Rectal smooth muscle tissue (tissue), 1 donor: Measurements from ENCODE around the gene MPP1.
A peak's percentile ranks its signal among the peaks of the same experiment; 100 is the strongest.

Experiments used
- H3K27ac ChIP-seq: one replicate; pipeline ENCODE4 v1.7.0; 2013; ENCODE audit warnings: low read depth, low read length, inconsistent platforms
- H3K27me3 ChIP-seq: one replicate; pipeline ENCODE4 v1.7.0; 2013; ENCODE audit warnings: low read length; ENCODE audit not compliant: control insufficient read depth, insufficient read depth
- H3K36me3 ChIP-seq: one replicate; pipeline ENCODE4 v1.7.0; 2013; ENCODE audit warnings: low read length; ENCODE audit not compliant: control insufficient read depth, insufficient read depth
- H3K4me1 ChIP-seq: one replicate; pipeline ENCODE4 v1.7.0; 2013; ENCODE audit warnings: low read length; ENCODE audit not compliant: control insufficient read depth, insufficient read depth
- H3K4me3 ChIP-seq: one replicate; pipeline ENCODE4 v1.7.0; 2013; ENCODE audit warnings: low read length
- H3K9ac ChIP-seq: one replicate; pipeline ENCODE4 v1.7.0; 2013; ENCODE audit warnings: low read length

The MPP1 gene

DNA sequence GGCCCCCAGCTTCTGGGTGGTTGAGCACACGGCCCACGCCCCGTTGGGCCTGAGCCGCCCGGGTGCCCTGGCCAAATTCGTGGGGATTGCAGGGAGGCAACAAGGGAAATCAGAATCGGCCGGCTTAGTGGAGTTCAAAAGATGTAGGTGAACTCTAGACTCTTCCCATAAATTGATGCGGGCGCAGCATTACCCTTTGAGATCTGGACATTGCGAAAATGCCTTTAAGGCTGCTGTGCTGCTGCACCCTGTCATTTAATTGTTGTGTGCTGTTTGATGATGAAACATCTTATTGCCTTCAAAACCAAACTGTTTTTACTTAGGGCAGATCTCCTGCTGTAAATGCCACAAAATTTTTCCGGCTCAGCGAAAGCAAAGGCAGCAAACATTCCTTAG lies 409 bp upstream of the MPP1 start:
- Histone ChIP-seq H3K4me3 (peak overlapping the region; percentile 60), H3K27ac (peak overlapping the region; percentile 46), H3K36me3 (no peaks in the 10 kb centered on the region), H3K9ac (no peak overlapping the region), H3K4me1 (no peaks in the 10 kb centered on the region), H3K27me3 (no peaks in the 10 kb centered on the region)

- no peak overlapping the region for H3K9ac ChIP-seq
- no peaks in the 10 kb centered on the region for H3K4me1 ChIP-seq
- peak overlapping the region; percentile 79 for H3K4me3 ChIP-seq
- H3K27ac ChIP-seq, result peak overlapping the region; percentile 61
- H3K27me3 ChIP-seq, result no peaks in the 10 kb centered on the region
- no peaks in the 10 kb centered on the region for H3K36me3 ChIP-seq
Observed at GRCh38 chrX:154804261-154804956, 876 bp downstream of the MPP1 start.

GRCh38 chrX:154802947-154803346 lies 2.3 kb downstream of the MPP1 start:
- Histone ChIP-seq H3K27me3 (no peaks in the 10 kb centered on the region), H3K4me1 (no peaks in the 10 kb centered on the region), H3K4me3 (no peak overlapping the region), H3K36me3 (no peaks in the 10 kb centered on the region), H3K9ac (no peak overlapping the region), H3K27ac (no peak overlapping the region)

DNA sequence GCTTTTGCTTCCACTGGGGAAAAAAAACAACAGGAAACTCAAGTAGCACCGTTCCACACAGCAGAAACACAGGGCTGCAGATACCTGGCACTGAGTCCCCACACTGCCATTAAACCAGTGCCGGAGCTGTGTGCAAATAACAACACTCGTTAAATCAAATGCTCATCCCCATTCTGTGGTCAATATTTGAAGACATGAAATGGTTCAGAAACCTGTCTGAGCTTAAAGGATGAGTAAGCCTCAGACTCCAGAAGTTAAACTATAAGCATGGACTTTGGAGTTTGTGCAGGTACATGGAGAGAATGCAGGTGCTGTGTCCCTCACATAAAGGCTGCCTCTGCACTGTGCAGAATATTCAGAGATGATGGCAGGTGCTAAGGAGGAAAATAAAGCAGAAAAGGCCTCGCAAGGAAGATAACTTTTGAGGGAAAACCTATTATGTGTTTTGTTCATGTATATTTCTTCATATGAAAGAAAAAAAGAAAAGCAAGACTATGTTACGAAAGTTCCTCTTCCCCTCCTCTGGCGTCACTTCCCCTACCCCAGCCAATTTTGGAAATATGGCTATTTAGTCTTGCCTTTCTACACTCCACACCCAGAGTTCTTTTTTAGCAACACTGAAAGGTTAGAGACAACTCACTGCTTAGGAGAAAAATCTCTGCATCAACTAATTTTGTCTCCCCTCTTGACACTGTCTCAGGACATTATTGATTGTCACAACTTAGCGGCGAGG lies 4.6 kb downstream of the MPP1 start:
- H3K36me3 ChIP-seq, result no peaks in the 10 kb centered on the region
- no peaks in the 10 kb centered on the region for H3K4me1 ChIP-seq
- no peak overlapping the region for H3K27ac ChIP-seq

GRCh38 chrX:154799556-154800348 lies 5.5 kb downstream of the MPP1 start:
- no peak overlapping the region for H3K9ac ChIP-seq
- H3K4me1 ChIP-seq, result no peaks in the 10 kb centered on the region
- no peaks in the 10 kb centered on the region for H3K36me3 ChIP-seq
- no peaks in the 10 kb centered on the region for H3K27me3 ChIP-seq
- no peak overlapping the region for H3K4me3 ChIP-seq
- H3K27ac ChIP-seq, result peak overlapping the region; percentile 33

More for the DNA sequence above, 4.6 kb downstream of the MPP1 start:
- H3K9ac ChIP-seq, result no peak overlapping the region
- H3K27me3 ChIP-seq, result no peaks in the 10 kb centered on the region
- H3K4me3 ChIP-seq, result no peak overlapping the region

GRCh38 chrX:154797006-154797405 lies 8.3 kb downstream of the MPP1 start:
- Histone ChIP-seq H3K4me1 (no peaks in the 10 kb centered on the region), H3K9ac (no peak overlapping the region), H3K4me3 (no peak overlapping the region), H3K36me3 (no peaks in the 10 kb centered on the region), H3K27me3 (no peaks in the 10 kb centered on the region), H3K27ac (no peak overlapping the region)

- Histone ChIP-seq H3K9ac (no peak overlapping the region), H3K4me1 (no peaks in the 10 kb centered on the region), H3K27me3 (no peaks in the 10 kb centered on the region), H3K4me3 (no peak overlapping the region), H3K36me3 (no peaks in the 10 kb centered on the region), H3K27ac (no peak overlapping the region)
Observed at GRCh38 chrX:154795016-154795415, 10.3 kb downstream of the MPP1 start.

DNA sequence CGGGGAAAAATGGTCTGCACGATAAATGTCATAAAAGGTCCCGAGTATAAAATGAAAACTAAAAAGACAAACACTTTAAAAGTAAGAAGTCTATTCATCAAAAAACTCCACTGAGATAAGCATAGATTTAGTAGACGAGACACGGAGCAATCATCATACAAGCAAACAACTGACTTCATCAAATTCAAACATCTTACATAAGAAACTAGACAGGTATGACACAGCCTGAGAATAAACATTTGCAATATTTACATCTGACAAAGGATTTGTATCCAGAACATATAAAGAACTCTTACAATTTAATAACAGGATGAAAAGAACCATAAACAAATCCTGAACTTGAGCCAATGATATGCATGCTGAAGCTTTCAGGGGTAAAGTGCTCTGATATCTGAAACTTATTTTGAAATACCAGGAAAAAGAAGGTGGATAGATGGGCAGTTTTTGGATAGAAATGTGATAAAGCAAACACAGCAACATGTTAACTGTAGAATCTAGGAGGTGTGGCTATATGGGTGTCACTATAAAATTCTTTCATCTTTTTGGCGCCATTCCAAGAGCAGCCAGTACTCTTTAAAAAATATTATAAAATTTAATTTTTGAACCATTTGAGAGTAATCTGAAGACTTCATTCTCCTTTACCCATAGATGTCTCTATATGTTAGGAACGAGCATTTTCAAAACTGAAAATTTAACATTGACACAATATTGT lies 12.0 kb downstream of the MPP1 start:
- Histone ChIP-seq H3K36me3 (no peaks in the 10 kb centered on the region), H3K9ac (no peak overlapping the region), H3K27ac (no peak overlapping the region), H3K4me3 (no peak overlapping the region), H3K27me3 (no peaks in the 10 kb centered on the region), H3K4me1 (no peaks in the 10 kb centered on the region)

DNA sequence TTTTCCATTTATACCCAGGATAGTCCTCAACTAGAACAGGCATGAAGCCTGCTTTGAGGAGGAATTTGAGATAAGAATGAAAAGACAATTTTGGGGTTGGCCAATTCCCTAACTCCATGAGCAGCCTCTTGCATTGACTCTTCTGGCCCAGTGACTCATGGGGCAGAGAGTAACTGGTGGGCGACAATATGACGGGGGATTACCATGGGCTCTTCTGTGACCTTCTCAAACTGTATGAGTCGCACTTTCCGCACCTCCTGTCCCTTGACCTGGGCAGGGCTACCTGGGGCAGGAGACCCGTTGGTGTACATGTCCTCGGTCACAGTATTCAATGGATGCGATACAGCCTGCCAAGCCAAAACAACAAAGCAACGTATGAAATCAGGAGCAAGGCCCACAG lies 13.3 kb downstream of the MPP1 start:
- Histone ChIP-seq H3K4me3 (no peak overlapping the region), H3K27ac (no peak overlapping the region), H3K4me1 (no peaks in the 10 kb centered on the region), H3K9ac (no peak overlapping the region), H3K27me3 (no peaks in the 10 kb centered on the region), H3K36me3 (no peaks in the 10 kb centered on the region)

DNA sequence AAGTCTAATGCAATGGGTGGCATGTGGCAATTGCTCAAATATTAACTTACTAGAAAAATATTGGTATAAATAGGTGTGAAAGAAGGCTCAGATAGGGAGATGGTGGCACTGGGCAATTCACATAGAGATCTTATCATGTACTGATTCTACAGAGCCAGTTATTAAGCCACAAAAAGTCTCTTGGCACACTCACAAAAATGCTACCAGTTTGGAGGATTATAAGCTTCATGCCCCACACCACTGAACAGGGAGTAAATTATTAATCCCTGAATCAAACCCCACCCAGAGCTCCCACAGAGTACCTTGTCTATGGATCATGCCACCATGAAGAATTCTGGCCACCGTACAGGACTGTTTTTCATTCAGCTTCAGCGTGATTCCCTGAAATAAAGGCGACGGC lies 13.8 kb downstream of the MPP1 start:
- H3K36me3 ChIP-seq, result no peaks in the 10 kb centered on the region
- H3K27ac ChIP-seq, result no peak overlapping the region

DNA sequence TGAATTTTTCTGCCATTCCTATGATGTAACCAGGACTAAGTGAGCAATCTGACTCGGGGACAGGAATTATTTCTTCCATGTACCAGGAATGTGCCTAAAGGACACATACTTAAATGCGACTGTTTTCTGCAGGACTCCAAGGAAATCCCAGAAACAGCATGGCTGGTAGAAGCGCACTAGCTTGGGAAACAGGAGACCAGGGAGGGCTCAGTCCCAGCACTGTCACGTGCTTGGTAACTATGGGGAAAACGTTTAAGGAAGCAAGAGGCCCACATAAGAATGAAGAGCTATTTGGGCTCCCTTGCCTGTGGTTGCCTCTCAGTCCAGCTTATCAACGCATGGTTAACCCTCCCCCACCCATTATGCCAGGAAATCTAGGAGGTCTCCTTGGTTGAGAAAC lies 19.6 kb downstream of the MPP1 start:
- Histone ChIP-seq H3K9ac (no peak overlapping the region), H3K36me3 (no peaks in the 10 kb centered on the region)

More for the DNA sequence above, 13.8 kb downstream of the MPP1 start:
- Histone ChIP-seq H3K9ac (no peak overlapping the region), H3K4me3 (no peak overlapping the region), H3K27me3 (no peaks in the 10 kb centered on the region), H3K4me1 (no peaks in the 10 kb centered on the region)

More for the DNA sequence above, 19.6 kb downstream of the MPP1 start:
- no peaks in the 10 kb centered on the region for H3K4me1 ChIP-seq
- H3K27me3 ChIP-seq, result no peaks in the 10 kb centered on the region
- no peak overlapping the region for H3K4me3 ChIP-seq
- no peak overlapping the region for H3K27ac ChIP-seq
